GM23248 (cell line): ENCODE measurements around the gene ZBTB48. TPM values are rescaled to one million over a fixed set of nuclear protein-coding genes. Genes with fewer than 3 reads are reported as not detected.
"Not testable (repeated sequence)": the region's sequence is repeated elsewhere in the genome, so short reads cannot be mapped to it uniquely, and the experiment has no call there.

Experiments used
- DNase-seq: peaks from one replicate; pipeline ENCODE4 v3.0.0-alpha.2; 2015
- H2AFZ ChIP-seq: fragments of 200-600 bp; sonication (generic); 2 replicates; pipeline ENCODE4 v1.6.1; 2016; ENCODE audit warnings: antibody characterized with exemption
- H3F3A ChIP-seq: fragments of 200-600 bp; sonication (generic); 2 replicates; pipeline ENCODE4 v1.6.1; 2016; ENCODE audit warnings: mild to moderate bottlenecking, antibody characterized with exemption, mixed run types; ENCODE audit not compliant: insufficient read depth
- H3K27ac ChIP-seq: fragments of 200-600 bp; sonication (generic); 2 replicates; pipeline ENCODE4 v1.5.1; 2016; ENCODE audit warnings: mild to moderate bottlenecking
- H3K27me3 ChIP-seq: fragments of 200-600 bp; sonication (generic); replicated peaks from 2 replicates; pipeline ENCODE4 v1.6.1; 2016; ENCODE audit warnings: mild to moderate bottlenecking; ENCODE audit not compliant: insufficient read depth
- H3K36me3 ChIP-seq: fragments of 200-600 bp; sonication (generic); 2 replicates; pipeline ENCODE4 v1.6.1; 2016; ENCODE audit warnings: low read depth, mild to moderate bottlenecking
- H3K4me1 ChIP-seq: fragments of 200-600 bp; sonication (generic); 2 replicates; pipeline ENCODE4 v1.6.1; 2016; ENCODE audit warnings: mild to moderate bottlenecking; ENCODE audit not compliant: insufficient read depth
- H3K4me2 ChIP-seq: fragments of 200-600 bp; sonication (generic); one replicate; pipeline ENCODE4 v1.6.1; 2016; ENCODE audit warnings: mild to moderate bottlenecking; ENCODE audit not compliant: unreplicated experiment
- H3K4me3 ChIP-seq: fragments of 200-600 bp; sonication (generic); 2 replicates; pipeline ENCODE4 v1.5.1; 2016; ENCODE audit warnings: mild to moderate bottlenecking
- H3K79me2 ChIP-seq: fragments of 200-600 bp; sonication (generic); 2 replicates; pipeline ENCODE4 v1.6.1; 2016; ENCODE audit warnings: mild to moderate bottlenecking; ENCODE audit not compliant: insufficient read depth
- H3K9ac ChIP-seq: fragments of 200-600 bp; sonication (generic); 2 replicates; pipeline ENCODE4 v1.6.1; 2016; ENCODE audit warnings: mild to moderate bottlenecking
- H3K9me2 ChIP-seq: fragments of 200-600 bp; sonication (generic); 2 replicates; pipeline ENCODE4 v1.6.1; 2016; ENCODE audit warnings: mixed run types, mild to moderate bottlenecking, moderate library complexity; ENCODE audit not compliant: insufficient read depth
- H3K9me3 ChIP-seq: fragments of 200-600 bp; sonication (generic); one replicate; pipeline ENCODE4 v1.6.1; 2017; ENCODE audit warnings: low read depth
- H4K20me1 ChIP-seq: fragments of 200-600 bp; sonication (generic); 2 replicates; pipeline ENCODE4 v1.6.0; 2016; ENCODE audit not compliant: insufficient read depth
- EZH2 ChIP-seq: fragments of 200-600 bp; sonication (generic); IDR thresholded peaks from 2 replicates; pipeline ENCODE4 v1.6.1; 2018; ENCODE audit warnings: antibody characterized with exemption, mild to moderate bottlenecking; ENCODE audit not compliant: insufficient read depth, poor library complexity, severe bottlenecking
- EZH2phosphoT487 ChIP-seq: fragments of 200-600 bp; sonication (generic); IDR thresholded peaks from 2 replicates; pipeline ENCODE4 v1.6.1; 2018; ENCODE audit warnings: antibody characterized with exemption, moderate library complexity, mild to moderate bottlenecking, low read depth; ENCODE audit not compliant: insufficient read depth
- WGBS, 2 experiments: methylation state at CpG; one replicate each; pipeline ENCODE4 v1.1.6; 2015 to 2017; ENCODE audit warnings: low lambda C conversion rate in 2 of 2, low coverage in 1 of 2; ENCODE audit errors: missing lambda C conversion rate in 2 of 2; 5-methylcytosine and 5-hydroxymethylcytosine counted together
- in situ Hi-C: fragments of 300-500 bp; cut with MboI; formaldehyde crosslinking; loops from 2 replicates; pipeline ENCODE4 v1.15.0; 2020
- polyA plus RNA-seq: library from polyadenylated mRNA; unstranded; fragments of >200 nt; fragmentation: Nextera tagmentation; extraction: Ambion mirVana; gene quantifications from 2 replicates; pipeline ENCODE4 v1.2.1, GENCODE V29; 2016
- small RNA-seq: library from RNA; depleted of rRNA; stranded (forward); fragments of <200 nt; gene quantifications from one replicate; pipeline ENCODE3, GENCODE V24; 2014; ENCODE audit warnings: low read depth, low replicate concordance
- total RNA-seq: library from RNA; depleted of rRNA; stranded (reverse); fragments of >200 nt; shearing (Covaris generic); gene quantifications from 2 replicates; pipeline ENCODE4 v1.2.3, GENCODE V29; 2014; rRNA removed

The ZBTB48 gene
- total and polyA plus RNA-seq, 2 experiments from 2014 or later = 15.4 to 16.4 TPM

DNA sequence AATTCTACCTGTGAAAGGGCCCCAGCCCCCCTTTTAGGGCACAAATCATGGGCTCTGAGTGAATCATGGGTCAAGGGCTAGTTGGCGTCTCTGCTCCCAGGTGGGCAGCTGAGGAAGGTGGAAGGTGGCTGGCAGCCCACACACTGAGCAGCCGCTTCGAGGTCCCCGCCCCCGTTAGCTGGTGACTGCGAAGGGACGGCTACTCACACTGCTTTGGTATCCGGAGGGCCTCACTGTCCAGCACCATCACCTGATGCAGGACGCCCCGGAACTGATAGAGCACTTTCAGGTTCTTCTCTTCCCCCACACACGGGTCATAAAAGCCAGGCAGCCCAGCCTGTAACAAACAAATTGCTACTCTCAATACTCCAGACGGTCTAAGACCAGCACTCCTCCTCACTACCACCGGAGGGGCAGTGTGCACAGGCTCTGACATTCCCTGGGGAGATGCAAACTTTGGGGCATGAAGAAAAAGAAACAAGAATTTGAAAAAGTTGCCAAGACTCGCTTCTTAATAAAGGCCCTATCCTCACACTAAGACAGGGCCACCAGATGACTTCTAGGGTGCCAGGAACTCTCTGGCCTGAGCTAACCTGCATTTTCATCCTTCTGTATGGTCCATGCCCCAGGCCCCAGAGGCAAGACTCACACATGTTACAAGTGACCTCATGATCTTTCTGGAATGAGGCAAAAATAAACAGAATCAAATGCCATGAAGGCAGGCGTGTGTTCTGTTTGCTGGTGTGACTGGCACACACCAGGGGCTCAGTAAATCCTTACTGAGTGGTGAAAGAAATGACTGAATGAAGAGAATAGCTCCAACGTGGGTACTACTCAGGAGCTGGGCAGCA, 56.3 kb downstream of the ZBTB48 start:
- H3K9ac ChIP-seq = no peak overlapping the region
- no peak overlapping the region for H3K27ac ChIP-seq
- no peak overlapping the region for H3K4me2 ChIP-seq
- no peak for TF ChIP-seq EZH2
- TF ChIP-seq EZH2phosphoT487 = no peak
- no peak overlapping the region for H3K4me3 ChIP-seq
- no peaks in the 10 kb centered on the region for H3K79me2 ChIP-seq
- H3F3A ChIP-seq = peaks cover 7% of the 10 kb centered on the region; the same call in 1 of the 2 replicates
- peaks cover 8% of the 10 kb centered on the region; the same call in 1 of the 2 replicates for H3K4me1 ChIP-seq
- no peak overlapping the region for H2AFZ ChIP-seq
- H4K20me1 ChIP-seq = no peaks in the 10 kb centered on the region
- H3K9me2 ChIP-seq = no peaks in the 10 kb centered on the region
- H3K27me3 ChIP-seq = no peaks in the 10 kb centered on the region
- peaks cover 12% of the 10 kb centered on the region for H3K36me3 ChIP-seq
- no peak for DNase-seq
- in situ Hi-C loops = no loop called here
- H3K9me3 ChIP-seq = no peaks in the 10 kb centered on the region
- WGBS, 2 experiments = 89 to 90% methylated on average over 16 of the region's 16 CpGs

DNA sequence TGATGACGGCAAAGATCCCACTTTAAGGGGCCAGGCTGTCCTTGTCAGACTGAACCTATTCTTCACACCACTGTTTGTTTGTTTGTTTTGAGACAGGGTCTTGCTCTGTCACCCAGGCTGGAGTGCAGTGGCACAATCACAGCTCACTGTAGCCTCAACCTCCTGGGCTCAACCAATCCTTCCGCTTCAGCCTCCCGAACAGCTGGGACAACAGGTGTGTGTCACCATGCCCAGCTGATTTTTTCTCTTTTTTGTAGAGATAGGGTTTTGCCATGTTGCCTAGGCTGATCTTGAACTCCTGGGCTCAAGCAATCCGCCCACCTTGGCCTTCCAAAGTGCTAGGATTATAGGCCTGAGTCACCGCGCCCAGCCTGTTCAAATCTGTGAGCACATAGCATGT, 57.0 kb downstream of the ZBTB48 start:
- in situ Hi-C loops, H3K9me3 ChIP-seq, H3K4me3 ChIP-seq, H2AFZ ChIP-seq, H4K20me1 ChIP-seq, H3F3A ChIP-seq, H3K9ac ChIP-seq, H3K4me2 ChIP-seq, H3K4me1 ChIP-seq, H3K27ac ChIP-seq, DNase-seq, H3K27me3 ChIP-seq, H3K9me2 ChIP-seq, H3K79me2 ChIP-seq: not testable (repeated sequence)
- 95 to 99% methylated on average over 6 of the region's 6 CpGs for WGBS, 2 experiments
- peaks cover 15% of the 10 kb centered on the region for H3K36me3 ChIP-seq

DNA sequence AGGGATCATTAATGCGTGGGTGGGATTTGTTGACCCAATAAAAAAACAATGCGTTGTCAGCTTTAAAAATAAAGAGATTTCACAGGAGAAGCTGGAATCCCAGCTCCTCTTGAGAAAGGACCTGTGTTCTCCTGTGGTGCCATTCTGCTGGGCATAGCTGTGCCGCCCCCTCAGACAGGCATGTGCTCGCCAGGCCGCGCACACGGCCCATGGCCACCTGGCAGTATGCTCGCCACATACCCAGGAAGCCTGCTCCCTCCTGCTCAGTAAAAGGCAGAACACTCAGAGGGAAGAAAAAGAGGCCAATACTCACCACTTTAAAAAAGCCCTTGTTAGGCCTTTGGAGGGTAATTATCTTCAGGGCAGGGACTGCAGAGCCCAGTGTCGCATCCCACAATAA, 58.0 kb downstream of the ZBTB48 start:
- TF ChIP-seq EZH2 (no peak), EZH2phosphoT487 (no peak)
- peaks cover 15% of the 10 kb centered on the region for H3K36me3 ChIP-seq
- H3K4me1 ChIP-seq = peaks cover 8% of the 10 kb centered on the region; the same call in 1 of the 2 replicates
- H3K9ac ChIP-seq = peak overlapping the region; percentile 43
- DNase-seq = no peak
- H3K79me2 ChIP-seq = no peaks in the 10 kb centered on the region
- no peak overlapping the region for H2AFZ ChIP-seq
- no peaks in the 10 kb centered on the region for H3K9me3 ChIP-seq
- H3K4me3 ChIP-seq = no peak overlapping the region
- no peaks in the 10 kb centered on the region for H4K20me1 ChIP-seq
- no peak overlapping the region for H3K4me2 ChIP-seq
- peaks cover 7% of the 10 kb centered on the region; the same call in 1 of the 2 replicates for H3F3A ChIP-seq
- whole genome bisulfite sequencing, 2 experiments = 91 to 94% methylated on average over 9 of the region's 9 CpGs
- in situ Hi-C loops = no loop called here
- H3K9me2 ChIP-seq = no peaks in the 10 kb centered on the region
- peak overlapping the region; percentile 57 for H3K27ac ChIP-seq
- H3K27me3 ChIP-seq = no peaks in the 10 kb centered on the region

DNA sequence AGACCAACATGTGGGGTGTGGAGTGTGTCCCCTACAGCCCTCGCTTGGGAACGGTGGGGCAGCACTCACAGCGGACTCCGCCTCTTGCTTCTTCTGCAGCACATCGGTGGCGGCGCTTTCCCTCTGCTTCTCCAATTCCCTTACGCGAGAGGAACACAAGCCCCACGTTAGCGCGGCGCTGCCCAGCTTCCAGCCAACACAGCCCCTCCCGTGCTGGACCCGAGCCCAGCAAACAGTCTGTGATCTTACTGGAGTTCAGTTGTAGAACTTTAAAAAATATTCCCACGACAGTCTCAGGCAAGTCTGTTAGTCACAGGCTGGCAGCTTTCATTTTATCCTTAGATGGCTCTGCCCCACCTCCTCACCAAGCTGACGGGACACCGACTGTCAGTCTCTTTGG, 58.4 kb downstream of the ZBTB48 start:
- H3K4me2 ChIP-seq = no peak overlapping the region
- no peaks in the 10 kb centered on the region for H3K9me3 ChIP-seq
- H3K4me3 ChIP-seq = no peak overlapping the region
- no peak overlapping the region for H2AFZ ChIP-seq
- H3K79me2 ChIP-seq = no peaks in the 10 kb centered on the region
- no peak for TF ChIP-seq EZH2
- TF ChIP-seq EZH2phosphoT487 = no peak
- H4K20me1 ChIP-seq = no peaks in the 10 kb centered on the region
- no peaks in the 10 kb centered on the region for H3K27me3 ChIP-seq
- H3K4me1 ChIP-seq = peaks cover 8% of the 10 kb centered on the region; the same call in 1 of the 2 replicates
- DNase-seq = peak; percentile 82
- H3K9me2 ChIP-seq = no peaks in the 10 kb centered on the region
- H3K27ac ChIP-seq = peak overlapping the region; percentile 57
- in situ Hi-C loops = no loop called here
- peak overlapping the region; percentile 43 for H3K9ac ChIP-seq
- peaks cover 15% of the 10 kb centered on the region for H3K36me3 ChIP-seq
- peaks cover 7% of the 10 kb centered on the region; the same call in 1 of the 2 replicates for H3F3A ChIP-seq
- 25 to 28% methylated on average over 18 of the region's 18 CpGs for WGBS, 2 experiments

Small RNA genes within 50 kb of the gene (small RNA-seq; reads per million reads assigned to genes)
- gene RNU6-731P = not detected

Other genes starting within 250 kb of the ZBTB48 start
- 20.0 and 25.7 TPM in 2 replicates for gene ACOT7, start 186.2 kb upstream of the ZBTB48 start, total RNA-seq
- 74.7 and 79.2 TPM in 2 replicates for gene ACOT7, start 186.2 kb upstream of the ZBTB48 start, polyA plus RNA-seq
- not detected in 2 replicates for gene HES2, start 160.1 kb upstream of the ZBTB48 start, total RNA-seq
- not detected in 2 replicates for gene HES2, start 160.1 kb upstream of the ZBTB48 start, polyA plus RNA-seq
- gene ESPN, start 155.2 kb upstream of the ZBTB48 start, total RNA-seq = not detected in 2 replicates
- gene ESPN, start 155.2 kb upstream of the ZBTB48 start, polyA plus RNA-seq = not detected in 2 replicates
- gene TNFRSF25, start 113.8 kb upstream of the ZBTB48 start, total RNA-seq = 5.6 and 12.1 TPM in 2 replicates
- gene TNFRSF25, start 113.8 kb upstream of the ZBTB48 start, polyA plus RNA-seq = 2.5 and 3.1 TPM in 2 replicates
- 7.0 and 7.6 TPM in 2 replicates for gene PLEKHG5, start 88.3 kb upstream of the ZBTB48 start, total RNA-seq
- gene PLEKHG5, start 88.3 kb upstream of the ZBTB48 start, polyA plus RNA-seq = 2.0 and 2.8 TPM in 2 replicates
- gene NOL9, start 25.5 kb upstream of the ZBTB48 start, total RNA-seq = 16.6 and 27.8 TPM in 2 replicates
- 13.0 and 15.7 TPM in 2 replicates for gene NOL9, start 25.5 kb upstream of the ZBTB48 start, polyA plus RNA-seq
- not detected in 2 replicates for gene TAS1R1, start 24.7 kb upstream of the ZBTB48 start, total RNA-seq
- gene TAS1R1, start 24.7 kb upstream of the ZBTB48 start, polyA plus RNA-seq = not detected in 2 replicates
- 39.3 and 52.9 TPM in 2 replicates for gene KLHL21, start 22.9 kb downstream of the ZBTB48 start, total RNA-seq
- gene KLHL21, start 22.9 kb downstream of the ZBTB48 start, polyA plus RNA-seq = 16.6 and 17.7 TPM in 2 replicates
- 21.3 and 21.5 TPM in 2 replicates for gene PHF13, start 33.7 kb downstream of the ZBTB48 start, total RNA-seq
- gene PHF13, start 33.7 kb downstream of the ZBTB48 start, polyA plus RNA-seq = 11.2 and 11.6 TPM in 2 replicates
- 14.5 and 18.8 TPM in 2 replicates for gene THAP3, start 44.9 kb downstream of the ZBTB48 start, total RNA-seq
- 19.0 and 19.5 TPM in 2 replicates for gene THAP3, start 44.9 kb downstream of the ZBTB48 start, polyA plus RNA-seq
- 23.4 and 28.9 TPM in 2 replicates for gene DNAJC11, start 121.8 kb downstream of the ZBTB48 start, total RNA-seq
- gene DNAJC11, start 121.8 kb downstream of the ZBTB48 start, polyA plus RNA-seq = 40.6 and 46.9 TPM in 2 replicates
- gene CAMTA1, start 205.5 kb downstream of the ZBTB48 start, total RNA-seq = 50.1 and 86.8 TPM in 2 replicates
- 159 and 165 TPM in 2 replicates for gene CAMTA1, start 205.5 kb downstream of the ZBTB48 start, polyA plus RNA-seq